GM11168 (cell line): ENCODE measurements around the gene GSTK1.
"Not testable (repeated sequence)": the region's sequence is repeated elsewhere in the genome, so short reads cannot be mapped to it uniquely, and the experiment has no call there.

Source experiments
- in situ Hi-C: fragments of 300-500 bp; cut with MboI; formaldehyde crosslinking; loops from one replicate; pipeline ENCODE4 v1.12.0; 2022; ENCODE audit warnings: low sequenced_read_pairs; ENCODE audit not compliant: unreplicated experiment

GSTK1 gene

GRCh38 chr7:143264196-143264568, 941 bp downstream of the GSTK1 start:
- in situ Hi-C loops = not testable (repeated sequence)

GRCh38 chr7:143265017-143265693, 1.9 kb downstream of the GSTK1 start:
- in situ Hi-C loops = no loop called here

- in situ Hi-C loops = no loop called here
Observed at GRCh38 chr7:143269251-143269650, 6.0 kb downstream of the GSTK1 start.

- in situ Hi-C loops = no loop called here
Observed at GRCh38 chr7:143271240-143271639, 8.0 kb downstream of the GSTK1 start.

- in situ Hi-C loops = no loop called here
Observed at GRCh38 chr7:143272871-143273270, 9.6 kb downstream of the GSTK1 start.

- in situ Hi-C loops = no loop called here
Observed at GRCh38 chr7:143279186-143280098, 16.2 kb downstream of the GSTK1 start.

- in situ Hi-C loops = no loop called here
Observed at GRCh38 chr7:143280160-143280559, 16.9 kb downstream of the GSTK1 start.

GRCh38 chr7:143280566-143280965, 17.3 kb downstream of the GSTK1 start:
- in situ Hi-C loops = no loop called here

GRCh38 chr7:143281529-143281928, 18.3 kb downstream of the GSTK1 start:
- in situ Hi-C loops = no loop called here

GRCh38 chr7:143282124-143282523, 18.9 kb downstream of the GSTK1 start:
- in situ Hi-C loops = no loop called here

GRCh38 chr7:143283381-143283780, 20.1 kb downstream of the GSTK1 start:
- in situ Hi-C loops = no loop called here

- in situ Hi-C loops = no loop called here
Observed at GRCh38 chr7:143284591-143285469, 21.6 kb downstream of the GSTK1 start, which contains the start of gene TMEM139. TSS of gene TMEM139 (plus strand) at chr7:143284958. CDS start at chr7:143285958, 1,000 bp downstream.

GRCh38 chr7:143285470-143285778, 22.2 kb downstream of the GSTK1 start:
- in situ Hi-C loops = no loop called here

- in situ Hi-C loops = no loop called here
Observed at GRCh38 chr7:143285806-143286521, 22.7 kb downstream of the GSTK1 start.

GRCh38 chr7:143286522-143286890, 23.3 kb downstream of the GSTK1 start:
- in situ Hi-C loops = no loop called here

- in situ Hi-C loops = no loop called here
Observed at GRCh38 chr7:143287339-143287934, 24.2 kb downstream of the GSTK1 start.

GRCh38 chr7:143287935-143288826, 24.9 kb downstream of the GSTK1 start, which contains the start of gene CASP2:
TSS of gene CASP2 (plus strand) at chr7:143288351. CDS start at chr7:143288456, 105 bp downstream.
- in situ Hi-C loops = no loop called here

GRCh38 chr7:143288836-143289235, 25.6 kb downstream of the GSTK1 start:
- in situ Hi-C loops = no loop called here

GRCh38 chr7:143289421-143289820, 26.2 kb downstream of the GSTK1 start:
- in situ Hi-C loops = no loop called here
